Dendritic cell treated with granulocyte-macrophage colony-stimulating factor and Interleukin-4, amounts not matched to agents 40 ng/mL and 50 ng/mL, for 4 days (primary cell): ENCODE data around the gene LMNTD1.
"Not testable (repeated sequence)": the region's sequence is repeated elsewhere in the genome, so short reads cannot be mapped to it uniquely, and the experiment has no call there.

ENCODE experiments used
- H3K27ac Mint-ChIP-seq: one replicate; pipeline ENCODE4 v1.8.0; 2022; ENCODE audit warnings: mild to moderate bottlenecking, mixed read lengths
- H3K27me3 Mint-ChIP-seq: one replicate; pipeline ENCODE4 v1.8.0; 2022; ENCODE audit warnings: mild to moderate bottlenecking, mixed read lengths
- H3K36me3 Mint-ChIP-seq: one replicate; pipeline ENCODE4 v1.8.0; 2022; ENCODE audit warnings: low read depth, mixed read lengths
- H3K4me1 Mint-ChIP-seq: one replicate; pipeline ENCODE4 v1.8.0; 2022; ENCODE audit warnings: low read depth, mixed read lengths
- H3K4me3 Mint-ChIP-seq: one replicate; pipeline ENCODE4 v1.8.0; 2022; ENCODE audit warnings: mild to moderate bottlenecking, moderate library complexity, mixed read lengths
- H3K9me3 Mint-ChIP-seq: one replicate; pipeline ENCODE4 v1.8.0; 2022; ENCODE audit warnings: mixed read lengths
- intact Hi-C: fragments of 100-400 bp; cut with micrococcal nuclease; formaldehyde crosslinking; loops from one replicate; pipeline ENCODE4 v1.15.0; 2022

LMNTD1 gene, protein sequence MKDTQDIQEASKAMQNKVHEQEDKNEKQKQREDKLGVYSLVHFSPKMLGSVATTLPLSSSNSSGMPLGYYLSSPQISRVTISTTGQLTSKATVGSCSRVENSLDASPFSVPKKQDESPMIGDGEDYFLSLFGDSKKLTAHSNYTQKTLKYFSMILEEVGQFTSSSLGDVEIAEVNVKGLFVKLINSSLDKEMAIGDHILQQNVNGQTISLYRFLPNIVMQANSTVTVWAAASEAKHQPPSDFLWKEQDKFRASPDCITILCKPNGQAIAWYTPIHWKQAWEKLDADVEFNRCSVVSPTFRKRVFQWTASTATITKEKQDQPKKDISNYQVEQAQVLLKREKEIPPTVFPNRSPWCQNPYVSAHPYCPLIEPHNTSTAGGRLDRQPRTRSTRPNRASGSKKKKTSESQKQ

GRCh38 chr12:25553098-25553497 is at the start of gene LMNTD1:
Gene LMNTD1 (minus strand): TSS chr12:25553283. CDS start chr12:25552959, 324 bp downstream.
- H3K4me3 Mint-ChIP-seq: no peak within 1 kb of the TSS
- H3K27me3 Mint-ChIP-seq: peaks cover 10% of the 10 kb centered on the region
- peaks cover under 1% of the 10 kb centered on the region for H3K9me3 Mint-ChIP-seq
- H3K27ac Mint-ChIP-seq: no peak within 1 kb of the TSS
- intact Hi-C loops: loop anchor here (5.0 kb wide), 1 partner anchor 121 kb away; no protein-coding TSS in a partner anchor
- peaks cover 5% of the 10 kb centered on the region for H3K4me1 Mint-ChIP-seq
- no peaks in the 10 kb centered on the region for H3K36me3 Mint-ChIP-seq

- H3K36me3 Mint-ChIP-seq: no peaks in the 10 kb centered on the region
- intact Hi-C loops: no loop called here
- no peaks in the 10 kb centered on the region for H3K27me3 Mint-ChIP-seq
- peaks cover 9% of the 10 kb centered on the region for H3K9me3 Mint-ChIP-seq
- H3K4me3 Mint-ChIP-seq: no peak overlapping the region
- no peak overlapping the region for H3K27ac Mint-ChIP-seq
- no peaks in the 10 kb centered on the region for H3K4me1 Mint-ChIP-seq
Measured at GRCh38 chr12:25598956-25599355, 45.9 kb upstream of the LMNTD1 start.

- H3K36me3 Mint-ChIP-seq, intact Hi-C loops, H3K27me3 Mint-ChIP-seq, H3K9me3 Mint-ChIP-seq, H3K27ac Mint-ChIP-seq, H3K4me1 Mint-ChIP-seq, H3K4me3 Mint-ChIP-seq: not testable (repeated sequence)
Measured at GRCh38 chr12:25595496-25595895, 42.4 kb upstream of the LMNTD1 start.

GRCh38 chr12:25594376-25594775 is 41.3 kb upstream of the LMNTD1 start:
- H3K4me3 Mint-ChIP-seq: no peak overlapping the region
- H3K36me3 Mint-ChIP-seq: no peaks in the 10 kb centered on the region
- no peaks in the 10 kb centered on the region for H3K4me1 Mint-ChIP-seq
- no peak overlapping the region for H3K27ac Mint-ChIP-seq
- H3K27me3 Mint-ChIP-seq: no peaks in the 10 kb centered on the region
- intact Hi-C loops: no loop called here
- peaks cover 9% of the 10 kb centered on the region for H3K9me3 Mint-ChIP-seq

DNA sequence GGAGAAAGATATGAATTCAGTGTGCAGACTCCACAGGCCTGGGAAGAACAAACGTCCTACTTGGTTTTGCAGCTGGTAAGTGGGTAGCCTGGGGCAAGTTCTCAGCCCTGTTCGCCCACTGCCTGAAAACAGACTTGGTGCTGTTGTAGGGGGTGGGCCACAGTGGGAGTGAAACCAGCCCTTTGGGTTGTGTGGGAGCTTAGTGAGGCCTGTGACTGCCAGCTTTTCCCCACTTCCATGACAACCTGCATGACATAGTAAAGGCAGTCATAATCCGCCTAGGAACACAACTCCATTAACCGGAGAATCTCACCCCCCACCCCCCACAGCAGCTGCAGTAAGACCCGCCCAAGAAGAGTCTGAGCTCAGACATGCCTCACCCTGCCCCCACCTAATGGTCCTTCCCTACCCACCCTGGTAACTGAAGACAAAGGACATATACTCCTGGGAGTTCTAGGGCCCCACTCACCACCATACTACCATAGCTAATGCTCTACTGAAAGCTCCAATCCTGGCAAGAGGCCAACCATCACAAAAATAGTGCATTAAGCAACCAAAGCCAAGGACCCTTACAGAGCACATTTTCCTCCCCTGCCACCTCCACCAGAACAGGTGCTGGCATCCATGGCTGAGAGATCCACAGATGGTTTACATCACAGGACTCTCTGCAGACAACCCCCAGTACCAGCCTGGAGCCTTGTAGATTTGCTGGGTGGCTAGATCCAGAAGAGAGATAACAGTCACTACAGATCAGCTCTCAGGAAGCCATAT is 39.8 kb upstream of the LMNTD1 start:
- no peaks in the 10 kb centered on the region for H3K27me3 Mint-ChIP-seq
- no peak overlapping the region for H3K27ac Mint-ChIP-seq
- H3K36me3 Mint-ChIP-seq: no peaks in the 10 kb centered on the region
- H3K9me3 Mint-ChIP-seq: peaks cover 1% of the 10 kb centered on the region
- no peaks in the 10 kb centered on the region for H3K4me1 Mint-ChIP-seq
- intact Hi-C loops: no loop called here
- no peak overlapping the region for H3K4me3 Mint-ChIP-seq

- Mint-ChIP-seq H3K27me3 (no peaks in the 10 kb centered on the region), H3K4me1 (no peaks in the 10 kb centered on the region), H3K9me3 (peaks cover 9% of the 10 kb centered on the region), H3K4me3 (no peak overlapping the region), H3K27ac (no peak overlapping the region), H3K36me3 (no peaks in the 10 kb centered on the region)
- intact Hi-C loops: no loop called here
Measured at GRCh38 chr12:25591144-25591543, 38.1 kb upstream of the LMNTD1 start.

DNA sequence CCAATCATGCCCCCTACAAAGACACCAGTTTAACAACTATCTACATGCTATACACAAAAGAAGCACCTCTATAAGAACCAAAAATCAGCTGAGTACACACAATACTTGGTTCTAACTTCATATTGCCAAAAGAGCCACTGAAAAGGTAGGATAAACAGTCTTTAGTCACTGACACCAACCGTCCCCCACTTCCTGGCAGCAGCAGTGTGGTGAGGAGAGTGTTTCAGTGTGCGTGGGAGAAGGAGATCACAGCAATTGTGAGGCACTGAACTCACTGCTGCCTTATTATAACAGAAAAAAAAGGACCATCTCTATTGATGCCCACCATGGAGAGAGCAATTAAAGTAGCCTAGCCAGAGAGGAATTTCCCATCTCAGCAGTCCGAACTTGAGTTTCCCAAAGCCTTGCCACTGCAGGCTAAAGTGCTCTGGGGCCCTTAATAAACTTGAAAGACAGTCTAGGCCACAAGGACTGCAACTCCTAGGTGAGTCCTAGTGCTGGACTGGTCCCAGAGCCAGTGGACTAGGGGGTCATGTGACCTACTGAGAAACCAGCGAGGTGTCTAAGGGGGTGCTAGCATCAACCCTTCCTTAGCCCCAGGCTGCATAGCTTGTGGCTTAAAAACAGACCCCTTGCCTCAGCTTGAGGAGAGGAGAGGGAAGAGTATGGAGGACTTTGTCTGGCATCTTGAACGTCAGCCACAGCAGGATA is 37.1 kb upstream of the LMNTD1 start:
- intact Hi-C loops: no loop called here
- H3K27me3 Mint-ChIP-seq: no peaks in the 10 kb centered on the region
- H3K9me3 Mint-ChIP-seq: peaks cover 9% of the 10 kb centered on the region
- no peak overlapping the region for H3K4me3 Mint-ChIP-seq
- H3K36me3 Mint-ChIP-seq: no peaks in the 10 kb centered on the region
- H3K4me1 Mint-ChIP-seq: no peaks in the 10 kb centered on the region
- H3K27ac Mint-ChIP-seq: no peak overlapping the region

DNA sequence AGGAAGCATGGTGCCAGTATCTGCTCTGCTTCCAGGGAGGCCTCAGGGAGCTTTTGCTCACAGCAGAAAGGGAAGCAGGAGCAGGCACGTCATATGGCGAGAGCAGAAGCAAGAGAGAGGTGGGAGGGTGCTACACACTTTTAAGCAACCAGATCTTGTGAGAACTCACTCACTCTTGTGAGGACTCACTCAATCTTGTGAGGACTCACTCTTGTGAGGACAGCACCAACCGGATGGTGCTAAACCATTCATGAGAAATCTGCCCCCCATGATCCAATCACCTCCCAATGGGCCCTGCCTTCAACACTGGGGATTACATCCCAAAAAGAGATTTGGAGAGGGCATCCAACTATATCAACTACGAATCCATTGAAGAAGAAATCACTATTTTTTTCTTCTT is 34.3 kb upstream of the LMNTD1 start:
- no peak overlapping the region for H3K27ac Mint-ChIP-seq
- no peaks in the 10 kb centered on the region for H3K4me1 Mint-ChIP-seq
- H3K4me3 Mint-ChIP-seq: no peak overlapping the region
- H3K36me3 Mint-ChIP-seq: no peaks in the 10 kb centered on the region
- no peaks in the 10 kb centered on the region for H3K27me3 Mint-ChIP-seq
- intact Hi-C loops: no loop called here
- peaks cover 9% of the 10 kb centered on the region for H3K9me3 Mint-ChIP-seq

GRCh38 chr12:25585662-25586061 is 32.6 kb upstream of the LMNTD1 start:
- Mint-ChIP-seq H3K27me3 (no peaks in the 10 kb centered on the region), H3K4me3 (no peak overlapping the region), H3K36me3 (no peaks in the 10 kb centered on the region), H3K9me3 (peaks cover 9% of the 10 kb centered on the region), H3K4me1 (no peaks in the 10 kb centered on the region), H3K27ac (no peak overlapping the region)
- intact Hi-C loops: no loop called here

GRCh38 chr12:25585021-25585523 is 32.0 kb upstream of the LMNTD1 start:
- H3K27ac Mint-ChIP-seq: no peak overlapping the region
- H3K4me1 Mint-ChIP-seq: no peaks in the 10 kb centered on the region
- H3K9me3 Mint-ChIP-seq: peaks cover 9% of the 10 kb centered on the region
- no peaks in the 10 kb centered on the region for H3K27me3 Mint-ChIP-seq
- intact Hi-C loops: no loop called here
- H3K36me3 Mint-ChIP-seq: no peaks in the 10 kb centered on the region
- no peak overlapping the region for H3K4me3 Mint-ChIP-seq

DNA sequence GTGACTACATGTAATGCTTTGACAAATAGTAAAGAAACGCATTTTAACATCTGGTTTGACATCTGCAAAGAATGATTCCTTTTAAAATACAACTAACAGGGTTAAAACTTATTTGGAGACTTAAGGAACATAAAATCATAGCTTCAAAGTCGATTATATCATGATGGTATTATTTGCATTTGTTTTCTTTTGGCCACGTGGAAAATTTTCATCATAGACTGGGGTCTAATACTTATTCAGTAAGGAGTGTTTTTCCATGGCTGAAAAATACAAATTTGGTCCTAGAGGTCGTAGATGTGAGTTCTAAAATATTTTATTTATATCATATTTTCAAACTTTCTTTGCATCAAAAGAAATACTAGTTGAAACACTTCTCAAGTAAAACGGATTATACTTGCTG is 31.5 kb upstream of the LMNTD1 start:
- intact Hi-C loops: no loop called here
- peaks cover 9% of the 10 kb centered on the region for H3K9me3 Mint-ChIP-seq
- H3K27ac Mint-ChIP-seq: no peak overlapping the region
- H3K36me3 Mint-ChIP-seq: no peaks in the 10 kb centered on the region
- no peak overlapping the region for H3K4me3 Mint-ChIP-seq
- H3K27me3 Mint-ChIP-seq: no peaks in the 10 kb centered on the region
- no peaks in the 10 kb centered on the region for H3K4me1 Mint-ChIP-seq

DNA sequence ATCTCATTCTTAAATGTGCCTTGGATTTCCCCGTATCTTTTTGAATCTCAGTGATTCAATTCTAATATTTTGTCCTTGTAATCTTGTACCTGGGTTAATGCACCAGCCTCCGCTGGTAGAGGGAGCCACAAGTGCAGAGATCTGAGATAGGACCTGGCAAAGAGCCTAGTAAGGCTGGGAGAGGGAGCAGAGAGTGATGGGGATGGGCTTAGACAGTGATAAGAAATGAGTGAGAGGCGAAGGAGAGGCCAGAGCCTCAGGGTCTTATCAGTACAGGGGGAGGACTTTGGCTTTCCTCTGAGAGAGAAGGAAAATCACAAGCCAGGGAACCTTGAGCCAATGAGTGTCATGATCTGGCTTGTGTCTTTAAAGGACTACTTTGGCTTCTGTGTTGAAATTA is 30.5 kb upstream of the LMNTD1 start:
- intact Hi-C loops: no loop called here
- no peaks in the 10 kb centered on the region for H3K36me3 Mint-ChIP-seq
- H3K27me3 Mint-ChIP-seq: no peaks in the 10 kb centered on the region
- H3K27ac Mint-ChIP-seq: no peak overlapping the region
- no peak overlapping the region for H3K4me3 Mint-ChIP-seq
- no peaks in the 10 kb centered on the region for H3K4me1 Mint-ChIP-seq
- H3K9me3 Mint-ChIP-seq: peaks cover 9% of the 10 kb centered on the region

DNA sequence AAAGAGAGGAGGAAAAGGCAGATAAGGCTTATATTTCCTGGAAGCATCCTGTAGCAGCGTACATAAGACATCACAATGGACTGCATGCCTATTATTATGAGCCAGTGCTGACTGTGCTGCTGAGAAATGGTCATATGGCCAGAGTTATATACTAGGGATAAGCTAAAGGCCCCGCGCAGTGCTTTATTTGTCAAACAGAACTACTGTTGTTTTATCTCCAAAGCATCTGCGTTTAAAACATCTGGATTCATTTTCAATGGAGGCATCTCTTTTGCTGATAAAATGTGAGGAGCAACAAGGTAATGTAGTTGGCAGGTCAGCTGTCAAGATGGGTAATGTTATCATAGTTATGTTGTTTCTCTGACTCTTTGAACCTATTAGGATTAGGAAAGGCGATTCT is 28.0 kb upstream of the LMNTD1 start:
- H3K36me3 Mint-ChIP-seq: no peaks in the 10 kb centered on the region
- no peaks in the 10 kb centered on the region for H3K4me1 Mint-ChIP-seq
- H3K27me3 Mint-ChIP-seq: no peaks in the 10 kb centered on the region
- H3K27ac Mint-ChIP-seq: no peak overlapping the region
- H3K9me3 Mint-ChIP-seq: no peaks in the 10 kb centered on the region
- no peak overlapping the region for H3K4me3 Mint-ChIP-seq
- intact Hi-C loops: no loop called here
